ENCODE measurements around the gene NBPF12.
A peak's percentile ranks its signal among the peaks of the same experiment; 100 is the strongest.
"Not testable (repeated sequence)": the region's sequence is repeated elsewhere in the genome, so short reads cannot be mapped to it uniquely, and the experiment has no call there.

Gene NBPF12

GRCh38 chr1:146938242-146938902, at the start of gene NBPF12:
NBPF12 (plus strand) TSS chr1:146938324; CDS start chr1:146960144, 21,820 bp downstream.
- DNase-seq (ENCODE audit: low spot score): peak; percentile 72

GRCh38 chr1:146891355-146891754, 46.8 kb upstream of the NBPF12 start:
- DNase-seq (ENCODE audit: low spot score): not testable (repeated sequence)

- not testable (repeated sequence) for DNase-seq (ENCODE audit: low spot score)
These were observed 45.8 kb upstream of the NBPF12 start for GRCh38 chr1:146892331-146892730.

GRCh38 chr1:146907565-146908261, 30.4 kb upstream of the NBPF12 start:
- DNase-seq (ENCODE audit: low spot score): not testable (repeated sequence)

GRCh38 chr1:146912975-146913374, 25.1 kb upstream of the NBPF12 start:
- not testable (repeated sequence) for DNase-seq (ENCODE audit: low spot score)

- DNase-seq (ENCODE audit: low spot score): not testable (repeated sequence)
These were observed 17.3 kb upstream of the NBPF12 start for GRCh38 chr1:146920811-146921210.

- DNase-seq (ENCODE audit: low spot score): not testable (repeated sequence)
These were observed 15.5 kb upstream of the NBPF12 start for GRCh38 chr1:146922614-146923013.

GRCh38 chr1:146924106-146924505, 14.0 kb upstream of the NBPF12 start:
- not testable (repeated sequence) for DNase-seq (ENCODE audit: low spot score)

GRCh38 chr1:146926413-146926812, 11.7 kb upstream of the NBPF12 start:
- DNase-seq (ENCODE audit: low spot score): not testable (repeated sequence)

GRCh38 chr1:146930225-146930624, 7.9 kb upstream of the NBPF12 start:
- not testable (repeated sequence) for DNase-seq (ENCODE audit: low spot score)

- not testable (repeated sequence) for DNase-seq (ENCODE audit: low spot score)
These were observed 3.5 kb upstream of the NBPF12 start for GRCh38 chr1:146934390-146935223.

GRCh38 chr1:146937462-146937861, 662 bp upstream of the NBPF12 start:
- DNase-seq (ENCODE audit: low spot score): not testable (repeated sequence)

GRCh38 chr1:146938927-146939786, 1.0 kb downstream of the NBPF12 start:
- peak; percentile 28 for DNase-seq (ENCODE audit: low spot score)

- not testable (repeated sequence) for DNase-seq (ENCODE audit: low spot score)
These were observed 2.2 kb downstream of the NBPF12 start for GRCh38 chr1:146940293-146940692.

- DNase-seq (ENCODE audit: low spot score): not testable (repeated sequence)
These were observed 5.3 kb downstream of the NBPF12 start for GRCh38 chr1:146943342-146943886.

- not testable (repeated sequence) for DNase-seq (ENCODE audit: low spot score)
These were observed 10.0 kb downstream of the NBPF12 start for GRCh38 chr1:146948127-146948526.

- not testable (repeated sequence) for DNase-seq (ENCODE audit: low spot score)
These were observed 26.2 kb downstream of the NBPF12 start for GRCh38 chr1:146964340-146964739.

- not testable (repeated sequence) for DNase-seq (ENCODE audit: low spot score)
These were observed 28.2 kb downstream of the NBPF12 start for GRCh38 chr1:146966351-146966750.

- not testable (repeated sequence) for DNase-seq (ENCODE audit: low spot score)
These were observed 32.5 kb downstream of the NBPF12 start for GRCh38 chr1:146970656-146971055.

GRCh38 chr1:146972681-146973080, 34.6 kb downstream of the NBPF12 start:
- not testable (repeated sequence) for DNase-seq (ENCODE audit: low spot score)

GRCh38 chr1:146985855-146986254, 47.7 kb downstream of the NBPF12 start:
- DNase-seq (ENCODE audit: low spot score): not testable (repeated sequence)

Measured in SW480 (cell line).